GM19438 (cell line): ENCODE results near the gene KIF17.

Experiments
- ATAC-seq: cut with Tn5 transposase; IDR thresholded peaks from one replicate; pipeline ENCODE4 v1.9.1; 2021; ENCODE audit warnings: low read depth; ENCODE audit not compliant: unreplicated experiment

Gene KIF17

DNA sequence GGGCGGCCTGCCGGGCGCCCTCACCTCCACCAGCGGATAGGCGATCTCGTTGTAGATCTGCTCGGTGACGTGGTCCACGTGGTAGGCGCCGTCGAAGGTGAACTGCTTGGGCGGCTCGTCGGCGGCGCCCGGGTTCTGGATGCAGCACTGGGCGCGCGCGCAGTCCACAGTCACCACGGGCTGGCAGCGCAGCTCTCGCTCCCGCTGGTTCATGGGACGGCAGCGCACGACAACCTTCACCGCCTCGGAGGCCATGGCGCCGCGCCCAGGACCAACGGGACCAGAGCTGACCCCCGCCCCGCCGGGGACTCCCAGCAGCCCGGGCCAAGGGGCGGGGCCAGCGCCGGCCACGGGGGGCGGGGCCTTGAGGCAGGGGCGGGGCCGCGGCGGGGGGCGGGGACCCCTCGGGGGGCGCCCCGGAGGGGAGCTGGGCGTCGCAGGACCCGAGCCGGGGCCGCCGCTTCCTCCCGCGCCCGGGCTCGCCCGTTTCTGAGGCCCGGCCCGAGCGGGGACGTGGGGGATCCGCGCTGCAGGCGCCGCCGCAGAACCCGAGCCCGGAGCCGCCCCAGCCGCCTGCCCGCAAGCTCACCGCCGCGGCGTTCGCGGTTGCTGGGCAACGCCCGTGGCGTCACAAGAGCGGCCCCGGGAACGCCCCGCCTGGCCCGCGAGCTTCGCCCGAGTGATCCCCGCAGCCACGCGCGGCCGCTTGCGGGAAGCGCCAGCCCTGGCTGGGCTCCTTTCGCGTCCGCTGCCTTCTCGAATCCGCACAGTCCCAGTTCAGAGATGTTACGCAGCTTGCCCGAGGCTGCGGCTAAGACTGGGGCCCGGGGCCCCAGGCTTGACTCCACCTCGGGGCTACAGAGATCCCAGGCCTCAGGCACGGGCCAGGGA, at the start of gene KIF17:
Gene KIF17 (minus strand): TSS at position 556 of the 891 bp plus-strand sequence. CDS start 301 bp downstream, at position 255.
- ATAC-seq, result no peak

DNA sequence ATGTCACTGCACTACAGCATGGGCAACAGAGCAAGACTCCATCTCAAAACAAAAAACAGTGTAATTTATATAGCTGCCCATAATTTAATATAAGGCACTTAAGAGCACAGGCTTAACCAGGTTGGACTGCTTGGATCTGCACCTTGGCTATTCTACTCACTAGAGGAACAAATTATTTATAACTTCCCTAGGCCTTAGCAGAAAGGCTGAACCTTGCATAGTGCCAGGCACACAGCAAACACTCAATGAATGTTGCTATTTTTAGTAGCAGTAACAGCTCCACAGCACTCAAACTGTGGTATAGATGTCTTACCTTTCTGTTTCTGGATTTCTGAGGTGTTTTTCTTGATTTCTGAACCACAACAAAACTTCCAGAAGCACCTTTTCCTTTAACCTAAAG, 49.5 kb upstream of the KIF17 start:
- ATAC-seq, result no peak

DNA sequence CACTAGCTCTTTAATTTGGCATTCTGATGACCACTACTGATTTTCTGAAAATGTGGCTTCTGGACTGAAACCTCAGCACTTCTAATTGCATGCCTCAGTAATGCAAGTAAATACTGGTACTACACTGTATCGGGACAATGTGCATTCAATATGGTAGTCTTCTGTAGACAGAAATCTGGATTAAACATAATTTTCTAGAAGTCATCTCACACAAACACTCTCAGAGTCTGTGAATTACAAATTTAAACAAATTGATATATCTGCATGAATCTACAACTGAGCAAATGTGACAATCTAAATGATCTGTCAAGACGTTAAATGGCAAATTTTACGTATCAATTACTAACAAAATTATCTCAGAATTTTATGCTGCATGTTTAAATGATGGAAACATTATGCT, 45.6 kb upstream of the KIF17 start:
- ATAC-seq, result no peak

DNA sequence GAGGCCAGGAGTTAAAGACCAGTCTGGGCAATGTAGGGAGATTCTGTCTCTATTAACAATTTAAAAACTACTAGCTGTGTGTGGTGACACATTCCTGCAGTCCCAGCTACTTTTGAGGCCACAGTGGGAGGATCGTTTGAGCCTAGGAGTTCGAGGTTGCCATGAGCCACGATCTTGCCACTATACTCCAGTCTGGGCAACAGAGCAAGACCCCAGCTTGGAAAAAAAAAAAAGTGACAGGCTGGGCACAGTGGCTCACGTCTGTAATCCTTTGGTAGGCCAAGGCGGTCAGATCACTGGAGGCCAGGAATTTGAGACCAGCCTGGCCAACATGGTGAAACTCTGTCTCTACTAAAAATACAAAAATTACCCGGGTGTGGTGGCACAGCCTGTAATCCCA, 42.5 kb upstream of the KIF17 start:
- no peak for ATAC-seq

DNA sequence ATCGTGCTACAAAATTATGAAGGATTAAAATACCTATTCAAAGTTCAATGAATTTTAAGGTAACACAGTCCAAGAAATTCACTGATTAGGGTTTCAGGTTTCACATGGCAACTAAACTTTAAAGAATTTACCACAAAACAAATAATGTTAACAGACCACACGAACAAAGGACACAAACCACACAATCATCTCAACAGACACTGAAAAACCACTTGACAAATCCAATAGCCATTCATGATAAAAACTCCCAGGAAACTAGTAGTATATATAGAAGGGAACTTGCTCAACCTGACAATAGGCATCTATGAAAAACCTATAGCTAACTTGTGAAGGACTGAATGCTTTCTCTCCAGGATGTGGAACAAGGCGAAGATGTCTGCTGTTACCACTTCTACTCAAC, 35.8 kb upstream of the KIF17 start:
- no peak for ATAC-seq

DNA sequence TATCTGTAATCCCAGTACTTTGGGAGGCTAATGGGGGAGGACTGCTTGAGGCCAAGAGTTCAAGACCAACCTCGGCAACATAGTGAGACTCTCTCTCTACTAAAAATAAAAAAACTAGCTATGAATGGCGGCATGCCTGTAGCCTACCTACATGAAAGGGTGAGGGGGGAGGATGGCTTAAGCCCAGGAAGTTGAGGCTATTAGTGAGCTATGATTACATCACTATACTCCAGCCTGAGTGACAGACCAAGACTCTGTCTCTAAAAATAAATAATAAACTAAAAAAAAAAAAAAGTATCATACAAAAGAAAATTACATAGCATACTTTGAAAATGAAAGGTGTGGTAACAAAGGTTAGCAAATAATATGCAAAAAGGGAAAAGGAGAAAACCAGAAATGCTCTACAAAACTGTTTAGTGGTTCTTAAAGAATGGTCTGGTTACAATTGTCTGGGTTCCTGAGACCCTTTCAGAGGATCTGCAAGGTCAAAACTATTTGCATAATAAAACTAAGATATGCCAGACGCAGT, 33.7 kb upstream of the KIF17 start:
- ATAC-seq, result no peak

DNA sequence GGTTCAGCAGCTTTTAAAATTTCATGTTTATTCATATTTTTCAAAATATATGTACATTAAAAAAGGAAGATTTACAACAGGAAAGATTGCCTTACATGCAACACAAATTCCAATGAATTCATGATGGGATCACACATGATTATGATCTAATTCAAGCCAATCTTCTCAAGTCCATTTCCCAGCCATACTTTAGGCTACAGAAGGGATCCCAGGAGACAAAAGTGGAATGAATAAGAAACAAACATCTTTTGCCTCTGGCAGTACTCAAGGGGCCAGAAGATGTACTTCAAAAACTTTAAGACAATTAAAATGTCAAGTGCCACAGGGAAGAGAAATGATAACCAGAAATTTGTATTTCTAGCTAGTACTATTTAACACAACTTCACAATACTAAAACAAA, 24.9 kb upstream of the KIF17 start:
- no peak for ATAC-seq

DNA sequence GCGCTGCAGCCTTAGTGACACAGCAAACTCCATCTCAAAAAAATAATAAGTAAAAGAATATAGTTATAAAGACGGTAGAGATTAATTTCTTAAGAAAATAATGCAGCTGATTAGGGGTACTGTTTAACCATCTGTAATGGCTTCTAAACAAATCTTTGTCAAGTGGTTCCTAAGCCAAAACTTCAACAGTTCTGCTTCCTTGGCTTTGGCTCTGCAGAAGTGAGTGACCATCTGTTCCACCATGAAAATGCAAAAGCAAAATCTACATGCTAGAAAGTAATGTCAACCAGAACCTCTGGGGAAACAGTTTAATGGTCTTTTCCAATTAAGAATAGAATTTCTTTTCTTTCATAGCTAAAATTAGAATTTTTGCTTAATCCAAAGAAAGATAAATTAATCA, 23.0 kb upstream of the KIF17 start:
- ATAC-seq, result no peak

DNA sequence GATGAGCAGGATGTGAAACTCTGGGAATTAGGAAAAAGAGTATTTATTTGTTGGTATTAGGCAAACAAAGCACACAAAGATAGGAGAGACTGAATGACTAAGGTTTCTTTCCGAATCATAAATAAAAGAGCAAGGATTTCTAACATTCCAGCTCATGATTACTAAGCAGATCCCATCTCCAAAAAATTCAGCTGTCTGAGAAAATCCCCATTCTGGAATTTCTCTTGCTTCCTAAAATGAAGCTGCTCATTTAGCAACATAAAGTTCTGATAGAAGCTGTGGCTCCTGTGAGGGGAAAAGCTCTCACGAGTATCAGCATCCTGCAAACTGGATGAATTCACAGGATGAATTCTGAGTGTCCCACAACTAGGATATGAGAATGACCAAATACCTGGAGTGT, 21.4 kb upstream of the KIF17 start:
- no peak for ATAC-seq

DNA sequence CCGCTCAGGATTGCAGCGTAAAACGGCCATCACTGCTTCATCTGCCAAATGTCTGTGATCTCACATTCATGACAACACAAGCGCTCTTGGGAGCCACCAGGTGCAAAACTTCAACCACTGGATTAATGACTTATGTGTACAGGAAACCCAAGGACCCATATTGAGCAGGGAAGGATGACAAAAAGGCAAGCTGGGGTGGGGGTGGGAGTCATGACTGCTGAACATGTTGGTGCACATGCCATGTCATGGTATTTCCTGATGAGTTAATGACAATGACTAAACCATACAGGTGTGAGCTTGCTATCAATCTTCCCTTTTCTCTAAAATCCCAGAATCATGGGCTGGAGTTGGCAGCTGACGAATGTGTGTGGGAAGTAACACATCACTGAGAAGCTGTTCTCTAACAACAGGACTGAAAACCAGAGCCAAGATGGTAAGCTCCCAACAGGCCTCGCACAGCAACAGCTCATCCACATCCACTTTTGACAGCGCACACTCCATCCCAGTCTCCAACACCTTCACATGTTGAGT, 17.8 kb upstream of the KIF17 start:
- no peak for ATAC-seq

DNA sequence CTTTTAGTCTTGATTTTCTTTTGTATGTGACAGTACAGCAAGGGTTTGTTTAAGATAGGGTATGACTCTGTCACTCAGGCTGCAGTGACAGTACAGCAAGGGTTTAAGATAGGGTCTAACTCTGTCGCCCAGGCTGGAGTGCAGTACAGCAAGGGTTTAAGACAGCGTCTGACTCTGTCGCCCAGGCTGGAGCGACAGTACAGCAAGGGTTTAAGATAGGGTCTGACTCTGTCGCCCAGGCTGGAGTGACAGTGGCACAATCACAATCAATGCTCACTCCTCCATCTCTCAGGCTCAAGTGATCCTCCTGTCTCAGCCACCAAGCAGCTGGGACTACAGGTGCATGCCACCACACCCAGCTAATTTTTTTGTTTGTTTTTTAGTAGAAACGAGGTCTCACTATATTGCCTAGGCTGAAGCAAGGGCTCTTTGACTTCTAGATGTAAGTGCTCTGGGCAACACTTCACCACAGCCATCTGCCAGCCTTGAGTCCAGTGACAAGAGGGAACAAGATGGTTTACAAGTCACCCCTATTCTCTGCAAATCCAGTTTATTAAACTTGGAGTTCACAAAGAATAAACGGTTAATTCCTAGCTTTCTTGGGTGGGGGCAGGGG, 15.7 kb upstream of the KIF17 start:
- ATAC-seq, result no peak

DNA sequence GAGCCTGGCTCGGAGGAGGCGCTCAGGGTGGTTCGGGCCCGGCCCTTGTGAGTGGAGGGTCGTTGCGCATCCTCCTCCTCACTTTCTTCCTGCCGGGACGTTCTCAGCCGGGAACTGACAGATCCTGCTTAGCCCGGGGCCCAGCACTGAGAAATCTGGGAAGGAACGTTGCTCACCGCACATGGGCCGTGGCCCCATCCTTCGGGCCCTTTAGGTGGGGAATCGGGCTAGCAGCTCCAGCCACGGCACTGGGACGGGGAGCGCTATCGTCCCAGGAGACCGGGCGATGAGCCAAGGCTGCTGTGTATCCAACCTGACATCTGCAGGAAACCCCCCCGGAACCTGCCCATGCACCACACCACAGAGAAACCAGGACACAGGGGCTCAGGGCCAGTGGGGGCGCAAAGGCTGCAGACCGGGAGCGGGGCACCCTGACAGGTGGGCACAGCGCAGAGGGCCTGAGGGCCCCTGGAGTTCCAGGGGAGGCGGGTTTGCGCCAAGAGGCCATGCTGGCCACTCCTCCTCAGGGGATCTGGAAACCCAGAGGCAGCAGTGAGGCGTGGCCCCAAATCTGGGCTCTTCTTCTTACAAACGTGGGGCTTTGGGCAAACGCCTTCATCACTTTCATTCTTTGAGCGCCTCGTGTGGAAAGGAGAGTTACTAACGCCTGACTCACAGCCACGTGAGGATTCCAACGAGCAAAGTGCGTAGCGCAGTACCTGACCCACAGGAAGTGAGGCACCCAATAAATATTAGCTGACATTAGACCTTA, 15.0 kb upstream of the KIF17 start, which contains the start of gene SH2D5:
Gene SH2D5 (minus strand): TSS at position 116 of the 772 bp plus-strand sequence. CDS start 4,659 bp downstream, outside the sequence.
- ATAC-seq, result peak; percentile 58

DNA sequence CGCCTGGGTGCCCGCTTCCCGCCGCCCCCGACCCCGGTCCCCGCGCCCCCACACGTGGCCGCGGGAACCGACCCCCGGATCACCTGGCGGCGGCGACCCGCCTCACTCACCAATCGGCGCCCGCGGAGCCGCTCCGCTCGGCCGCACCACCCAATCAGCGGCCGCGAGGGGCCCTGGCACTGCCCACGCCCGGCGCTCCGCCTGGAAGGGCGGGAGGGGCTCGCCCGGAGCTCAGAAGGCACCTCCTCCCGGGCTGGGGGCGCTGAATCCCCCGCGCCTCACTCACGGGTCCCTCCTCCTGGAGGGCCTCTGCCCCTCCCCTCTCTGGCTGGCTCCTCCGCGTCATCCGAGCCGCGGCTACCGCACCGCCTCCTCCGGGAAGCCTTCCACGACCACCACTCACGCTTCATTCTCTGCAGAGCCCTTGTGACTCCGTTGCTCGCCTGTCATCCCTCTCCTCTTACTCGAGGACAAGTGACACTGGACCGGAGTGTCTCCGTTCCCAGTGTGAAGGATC, 14.3 kb upstream of the KIF17 start:
- ATAC-seq, result peak; percentile 58

DNA sequence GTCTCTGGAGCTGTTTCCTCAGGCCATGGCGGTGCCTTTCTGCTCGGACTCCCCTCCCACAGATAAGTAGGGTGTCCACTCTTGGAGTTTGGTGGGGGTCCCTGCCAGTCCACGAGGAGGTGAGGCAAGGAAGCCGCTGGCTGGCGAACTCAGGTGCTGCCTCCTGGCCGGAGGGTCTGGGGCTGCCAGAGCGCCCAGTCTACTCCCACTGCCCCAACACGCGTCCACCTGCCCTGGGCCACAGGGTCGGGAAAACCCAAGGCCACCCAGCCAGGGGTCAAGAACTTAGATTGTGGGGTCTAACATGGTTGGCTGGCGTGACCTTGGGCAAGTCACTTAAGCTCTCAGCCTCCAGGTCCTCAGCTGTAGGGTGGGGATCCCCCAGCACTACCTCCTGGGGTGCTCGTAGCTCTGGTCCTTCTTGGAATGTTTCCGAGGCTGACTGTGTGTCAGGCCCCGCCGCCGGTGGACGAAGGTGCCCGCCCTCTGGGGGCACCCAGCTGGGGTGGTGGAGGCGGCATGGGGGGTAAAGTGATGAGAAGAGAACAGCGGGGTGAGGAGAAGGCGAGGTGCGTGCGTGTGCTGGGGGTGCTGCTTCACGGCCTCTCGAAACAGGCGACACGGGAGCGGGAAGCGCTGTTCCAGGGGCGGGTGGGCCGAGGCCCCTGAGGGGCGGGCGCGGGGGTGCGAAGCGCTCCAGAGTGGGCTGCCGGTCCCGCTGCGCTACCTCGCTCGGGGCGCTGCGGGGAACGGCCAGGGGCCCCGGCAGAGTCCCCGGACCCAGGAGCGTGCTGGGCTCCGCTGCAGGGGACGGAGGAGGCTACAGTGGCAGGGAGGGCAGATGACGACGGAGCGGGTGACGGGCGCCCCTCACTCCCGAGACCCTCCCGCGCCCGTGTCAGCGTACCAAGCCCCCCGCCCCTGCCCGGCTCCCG, 13.5 kb upstream of the KIF17 start:
- ATAC-seq, result no peak

DNA sequence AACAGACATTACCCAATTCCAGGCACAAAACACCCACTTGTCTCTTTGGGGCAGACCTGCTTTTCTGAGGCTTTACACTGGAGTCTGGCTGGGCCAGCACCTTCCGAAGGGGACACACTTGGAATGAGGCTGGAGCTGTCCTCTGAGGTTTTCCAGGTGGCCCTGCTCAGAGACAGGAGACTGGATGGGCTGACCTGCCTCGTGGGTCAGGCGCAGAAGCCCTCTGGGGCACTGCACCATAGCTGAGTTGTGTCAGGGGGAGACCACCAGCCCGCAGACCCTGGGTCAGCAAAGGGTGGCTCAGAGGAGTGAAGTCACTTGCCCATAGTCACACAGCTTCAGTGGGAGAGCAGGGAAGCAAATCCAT, 12.9 kb upstream of the KIF17 start:
- ATAC-seq, result no peak

DNA sequence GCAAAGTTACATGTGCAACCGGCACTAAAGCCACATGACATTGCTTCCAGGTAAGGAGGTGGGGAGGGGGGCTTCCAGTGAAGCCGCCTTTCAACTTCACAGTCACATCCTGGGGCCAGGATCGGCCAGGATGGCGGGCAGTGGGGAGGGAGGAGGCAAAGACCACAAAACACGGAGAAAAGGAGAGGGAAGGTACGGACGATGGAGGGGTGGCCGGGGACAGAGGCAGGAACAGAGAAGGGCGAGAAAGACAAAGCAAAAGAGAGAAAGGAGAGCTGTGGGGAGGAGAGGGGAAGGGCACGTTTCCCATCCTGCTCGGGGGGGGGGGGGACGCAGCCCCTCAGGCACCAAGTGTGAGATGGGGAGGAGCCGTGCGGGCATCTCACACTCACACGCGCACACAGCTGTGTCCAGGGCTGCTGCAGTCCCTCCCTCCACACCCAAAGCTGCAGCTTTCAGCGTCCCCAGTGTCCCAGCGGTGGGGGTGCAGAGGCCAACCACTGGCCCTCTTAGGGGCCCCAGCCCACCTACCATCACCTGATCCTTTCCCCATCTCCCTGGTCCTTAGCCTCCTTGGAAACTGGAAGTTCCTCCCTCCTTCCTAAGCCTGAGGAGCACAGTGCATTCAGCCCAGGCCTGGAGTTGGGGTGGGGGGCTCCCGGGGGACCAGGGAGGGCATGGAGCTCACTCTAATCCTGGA, 12.3 kb upstream of the KIF17 start:
- no peak for ATAC-seq

DNA sequence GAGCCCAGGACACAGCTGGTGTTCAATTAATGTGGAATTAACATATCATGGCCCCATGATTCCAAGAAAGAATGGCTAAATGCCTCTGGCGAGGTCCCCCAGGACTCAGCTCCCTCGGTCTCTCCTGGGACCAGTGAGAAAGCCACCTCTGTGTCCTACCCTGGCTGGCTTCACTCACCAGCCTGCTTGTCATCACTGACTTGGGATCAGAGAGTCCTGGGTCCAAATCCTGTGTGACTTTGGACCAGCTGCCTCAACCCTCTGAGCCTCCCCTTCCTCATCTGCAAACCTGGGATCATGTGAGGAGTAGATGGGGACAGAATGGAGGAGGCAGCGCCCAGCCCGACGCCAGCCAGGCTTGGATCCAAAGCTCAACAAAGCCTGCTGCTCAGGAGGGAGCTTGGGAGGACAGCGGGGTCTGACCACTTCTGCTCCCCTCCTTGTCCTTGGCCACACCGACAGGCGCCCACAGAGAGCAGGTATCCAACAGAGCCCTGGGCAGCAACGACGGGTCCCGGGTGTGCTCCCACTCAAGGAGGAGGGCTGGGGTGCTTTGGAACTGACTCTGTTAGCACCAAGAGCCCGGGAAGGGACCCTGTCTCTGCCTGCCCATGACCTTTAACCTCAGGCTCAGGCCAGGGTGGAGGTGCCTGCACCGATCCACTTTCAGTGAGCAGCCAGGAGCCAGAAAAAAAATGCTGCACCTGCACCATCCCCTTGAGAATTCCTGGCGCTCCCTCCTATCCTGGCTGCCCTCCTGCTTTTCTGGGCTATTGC, 11.5 kb upstream of the KIF17 start:
- ATAC-seq, result no peak
